HCT116 (cell line): ENCODE results near the gene FIZ1. TPM values are rescaled to one million over a fixed set of nuclear protein-coding genes. Genes with fewer than 3 reads are reported as not detected.

Experiments used
- ATAC-seq: fragments of 200-7000 bp; cut with Tn5 transposase; 2 replicates; pipeline ENCODE4 v1.9.1; 2020; ENCODE audit warnings: mild to moderate bottlenecking, moderate library complexity
- BruUV-seq: library from RNA; stranded (reverse); fragments of 400-500 nt; replicated peaks from 2 replicates; lab custom pipeline; 2021; lab: Mats Ljungman, UMichigan
- CTCF ChIA-PET: fragments of 300-600 bp; sonication (Branson Sonifier 250); formaldehyde crosslinking; loops from one replicate; lab custom pipeline; 2021; ENCODE audit warnings: antibody characterized with exemption; lab: Charles Lee
- POLR2A ChIA-PET: fragments of 300-600, 350-600 bp; sonication (Branson Sonifier 250); formaldehyde crosslinking; loops from one replicate; lab custom pipeline; 2021; ENCODE audit warnings: antibody characterized with exemption; lab: Charles Lee
- RAD21 ChIA-PET, 2 experiments: fragments of 300-600 bp; sonication (Branson Sonifier 250); formaldehyde crosslinking; loops; one replicate each; lab custom pipeline; 2023; ENCODE audit warnings: low total read pairs in 2 of 2; ENCODE audit not compliant: uncharacterized antibody in 2 of 2, unreplicated experiment in 2 of 2, low non-redundant PET in 1 of 2; lab: Charles Lee
- DNase-seq: peaks from one replicate; pipeline ENCODE4 v3.0.0-alpha.2; 2010; ENCODE audit warnings: low read depth, low spot score
- H2AFZ ChIP-seq: fragments of 200-600 bp; shearing (Covaris generic), sonication (generic); 2 replicates; pipeline ENCODE4 v1.6.1; 2017; ENCODE audit warnings: low read depth, mixed run types, mixed read lengths, antibody characterized with exemption, low read length; ENCODE audit not compliant: poor library complexity, severe bottlenecking
- H3K27ac ChIP-seq: 2 replicates; pipeline ENCODE4 v1.5.1; 2012; ENCODE audit warnings: low read depth, low read length
- H3K27me3 ChIP-seq: fragments of 200-600 bp; sonication (generic); 2 replicates; pipeline ENCODE4 v1.6.1; 2016; ENCODE audit warnings: mixed run types, low read length, mixed read lengths; ENCODE audit not compliant: insufficient read depth
- H3K36me3 ChIP-seq, 2 experiments: fragments of 200-500 bp in 1 of 2; fragments of 200-600 bp in 1 of 2; sonication (Bioruptor generic) in 1 of 2; sonication (generic) in 1 of 2; 2 replicates each; pipeline versions ENCODE4 v1.5.1 to v1.6.1; 2014 to 2016; ENCODE audit warnings: low read length in 2 of 2, inconsistent platforms in 1 of 2, mixed read lengths in 1 of 2, mixed run types in 1 of 2; ENCODE audit not compliant: insufficient read depth in 2 of 2, control insufficient read depth in 1 of 2
- H3K4me1 ChIP-seq, 2 experiments: fragments of 200-600 bp in 1 of 2; sonication (generic) in 1 of 2; 2 replicates each; pipeline versions ENCODE4 v1.5.1 to v1.6.1; 2012 to 2017; ENCODE audit warnings: low read length in 2 of 2, inconsistent platforms in 1 of 2, mild to moderate bottlenecking in 1 of 2, mixed read lengths in 1 of 2, mixed run types in 1 of 2, moderate library complexity in 1 of 2; ENCODE audit not compliant: insufficient read depth in 2 of 2, control insufficient read depth in 1 of 2
- H3K4me2 ChIP-seq: fragments of 200-600 bp; sonication (generic); 2 replicates; pipeline ENCODE4 v1.6.1; 2017; ENCODE audit warnings: mixed run types, low read length, mixed read lengths
- H3K4me3 ChIP-seq, 2 experiments: fragments of 200-600 bp in 1 of 2; sonication (generic) in 1 of 2; replicated peaks in 1 of 2; 2 replicates each; pipeline ENCODE4 v1.5.1; 2011 to 2016; ENCODE audit warnings: low read length in 2 of 2, control low read depth in 1 of 2, low read depth in 1 of 2, mild to moderate bottlenecking in 1 of 2, mixed read lengths in 1 of 2, mixed run types in 1 of 2
- H3K79me2 ChIP-seq: fragments of 200-600 bp; sonication (generic); 2 replicates; pipeline ENCODE4 v1.6.1; 2017; ENCODE audit warnings: mild to moderate bottlenecking, mixed run types, low read length, moderate library complexity, mixed read lengths; ENCODE audit not compliant: insufficient read depth
- H3K9ac ChIP-seq: fragments of 200-600 bp; sonication (generic); 2 replicates; pipeline ENCODE4 v1.6.1; 2016; ENCODE audit warnings: low read length, mixed read lengths
- H3K9me2 ChIP-seq: fragments of 200-600 bp; sonication (generic), shearing (Covaris generic); 2 replicates; pipeline ENCODE4 v1.6.1; 2017; ENCODE audit warnings: mixed run types, mild to moderate bottlenecking, moderate library complexity; ENCODE audit not compliant: insufficient read depth
- H3K9me3 ChIP-seq, 2 experiments: fragments of 200-500 bp in 1 of 2; fragments of 200-600 bp in 1 of 2; sonication (Bioruptor generic) in 1 of 2; sonication (generic) in 1 of 2; 2 replicates each; pipeline ENCODE4 v1.6.1; 2014 to 2017; ENCODE audit warnings: low read length in 2 of 2, mixed read lengths in 2 of 2, inconsistent platforms in 1 of 2, low read depth in 1 of 2, mild to moderate bottlenecking in 1 of 2, mixed run types in 1 of 2, moderate library complexity in 1 of 2; ENCODE audit not compliant: control insufficient read depth in 1 of 2, insufficient read depth in 1 of 2
- H4K20me1 ChIP-seq: fragments of 200-600 bp; sonication (generic), shearing (Covaris generic); 2 replicates; pipeline ENCODE4 v1.6.1; 2017; ENCODE audit warnings: mixed run types, mild to moderate bottlenecking, moderate library complexity; ENCODE audit not compliant: insufficient read depth
- ATF3 ChIP-seq: IDR thresholded peaks from 2 replicates; pipeline ENCODE4 v1.6.1; 2012
- CBX3 ChIP-seq: IDR thresholded peaks from 2 replicates; pipeline ENCODE4 v1.6.1; 2012; ENCODE audit warnings: low read depth
- CEBPB ChIP-seq: IDR thresholded peaks from 2 replicates; pipeline ENCODE4 v1.6.1; 2012; ENCODE audit warnings: low read depth
- CTCF ChIP-seq, 3 experiments: fragments of 200-600 bp in 1 of 3; sonication (generic) in 1 of 3; IDR thresholded peaks in 2 of 3; conservative IDR thresholded peaks in 1 of 3; 2 replicates each; pipeline ENCODE4 v1.5.1; 2012 to 2017; ENCODE audit warnings: low read depth in 2 of 3, low read length in 2 of 3, antibody characterized with exemption in 1 of 3, borderline replicate concordance in 1 of 3, control low read depth in 1 of 3, mild to moderate bottlenecking in 1 of 3, mixed read lengths in 1 of 3, mixed run types in 1 of 3, moderate library complexity in 1 of 3; ENCODE audit not compliant: insufficient read depth in 1 of 3
- EGR1 ChIP-seq: IDR thresholded peaks from 2 replicates; pipeline ENCODE4 v1.6.1; 2012; ENCODE audit warnings: low read depth
- ELF1 ChIP-seq: IDR thresholded peaks from 2 replicates; pipeline ENCODE4 v1.6.1; 2012; ENCODE audit warnings: low read depth, borderline replicate concordance
- EZH2 ChIP-seq: fragments of 200-600 bp; sonication (generic); IDR thresholded peaks from 2 replicates; pipeline ENCODE4 v1.6.1; 2017; ENCODE audit warnings: antibody characterized with exemption, mixed run types
- EZH2phosphoT487 ChIP-seq: fragments of 200-600 bp; IDR thresholded peaks from 2 replicates; pipeline ENCODE4 v1.6.1; 2018; ENCODE audit warnings: antibody characterized with exemption, borderline replicate concordance
- JUND ChIP-seq: IDR thresholded peaks from 2 replicates; pipeline ENCODE4 v1.6.1; 2012
- MAX ChIP-seq: IDR thresholded peaks from 2 replicates; pipeline ENCODE4 v1.6.1; 2012
- POLR2A ChIP-seq: IDR thresholded peaks from 2 replicates; pipeline ENCODE4 v1.7.0; 2011; ENCODE audit warnings: borderline replicate concordance; ENCODE audit not compliant: insufficient read depth, insufficient read length; ENCODE audit errors: extremely low read depth
- RAD21 ChIP-seq: IDR thresholded peaks from 2 replicates; pipeline ENCODE4 v1.6.1; 2012; ENCODE audit warnings: low read depth, mild to moderate bottlenecking
- SIN3A ChIP-seq: IDR thresholded peaks from 2 replicates; pipeline ENCODE4 v1.6.1; 2012; ENCODE audit warnings: low read depth
- SP1 ChIP-seq: IDR thresholded peaks from 2 replicates; pipeline ENCODE4 v1.6.1; 2012; ENCODE audit warnings: low read depth
- SRF ChIP-seq: IDR thresholded peaks from 2 replicates; pipeline ENCODE4 v1.6.1; 2012; ENCODE audit warnings: low read depth
- TCF7L2 ChIP-seq: IDR thresholded peaks from 2 replicates; pipeline ENCODE4 v1.7.0; 2011; ENCODE audit warnings: borderline replicate concordance, inconsistent platforms; ENCODE audit not compliant: insufficient read depth, insufficient read length; ENCODE audit errors: extremely low read depth
- YY1 ChIP-seq: IDR thresholded peaks from 2 replicates; pipeline ENCODE4 v1.6.1; 2011; ENCODE audit warnings: low read length, low read depth, moderate library complexity, mild to moderate bottlenecking; ENCODE audit not compliant: insufficient replicate concordance; ENCODE audit errors: extremely low read depth
- ZFX ChIP-seq: fragments of 450-650 bp; IDR thresholded peaks from 2 replicates; pipeline ENCODE4 v1.6.1; 2017
- ZNF274 ChIP-seq: fragments of 200-500 bp; sonication (Bioruptor generic); IDR thresholded peaks from 2 replicates; pipeline ENCODE4 v1.6.1; 2014; ENCODE audit warnings: mild to moderate bottlenecking, low read depth, low read length, inconsistent platforms
- intact Hi-C: fragments of 100-400 bp; cut with micrococcal nuclease; formaldehyde crosslinking; loops from 2 replicates; pipeline ENCODE4 v1.10.0; 2022
- total RNA-seq: library from RNA; stranded (reverse); gene quantifications from one replicate; pipeline ENCODE4 v1.2.1, GENCODE V29; 2021; ENCODE audit not compliant: unreplicated experiment
- TF ChIP-seq, protein P1 (sequence below): IDR thresholded peaks from 2 replicates; pipeline ENCODE4 v1.6.1; 2012; ENCODE audit warnings: low read depth

Gene FIZ1
- total RNA-seq, 1 experiment from 2014 or later, result 15.3 TPM

DNA sequence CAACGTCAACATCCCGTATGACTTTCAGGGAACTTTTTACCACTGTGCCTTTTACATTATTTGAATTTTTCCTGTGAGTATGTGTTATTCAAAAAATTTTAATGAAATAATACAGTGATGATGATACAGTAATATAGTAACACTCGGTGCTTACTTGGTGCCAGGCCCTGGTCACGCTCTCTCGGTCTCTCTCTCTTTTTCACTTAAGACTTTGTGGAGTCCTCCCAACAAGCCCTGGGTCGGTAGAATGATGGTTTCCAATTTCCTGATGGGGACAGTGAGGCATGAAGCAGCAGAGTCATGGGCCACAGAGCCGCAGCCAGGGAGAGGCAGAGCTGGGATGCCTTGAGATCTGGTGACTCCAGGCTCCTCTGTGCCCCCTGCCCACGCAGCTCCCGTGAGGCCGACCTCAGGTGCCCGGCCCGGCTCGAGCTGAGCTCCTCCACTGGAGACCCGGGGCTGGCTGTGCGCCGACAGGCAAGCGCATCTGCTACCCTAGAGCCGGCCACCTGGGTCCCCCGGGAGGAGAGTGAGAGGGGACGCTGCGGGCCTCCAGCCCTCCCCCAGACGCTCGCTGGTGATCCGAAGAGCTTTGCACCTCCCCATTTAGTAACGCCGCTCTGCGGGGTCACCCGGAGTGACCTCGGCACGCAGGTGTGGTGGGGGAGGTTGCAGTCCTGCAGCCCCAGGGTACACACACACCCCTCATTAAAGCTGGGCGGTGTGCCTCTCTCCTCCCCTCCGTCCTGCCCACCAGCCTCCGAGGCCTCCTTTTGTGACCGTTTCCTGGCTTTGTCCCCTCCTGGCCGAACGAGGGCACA, 49.6 kb downstream of the FIZ1 start:
- Histone ChIP-seq H3K4me2 (peak overlapping the region; percentile 86), H3K4me3 (peak overlapping the region; percentile 44 to 59), H3K4me1 (peaks cover 48 to 80% of the 10 kb centered on the region in 2 experiments), H3K9me2 (no peaks in the 10 kb centered on the region), H3K79me2 (no peaks in the 10 kb centered on the region), H3K36me3 (no peaks in the 10 kb centered on the region), H2AFZ (peak overlapping the region; percentile 86), H3K9ac (peak overlapping the region; percentile 67), H4K20me1 (no peaks in the 10 kb centered on the region), H3K27me3 (no peaks in the 10 kb centered on the region), H3K9me3 (no peaks in the 10 kb centered on the region), H3K27ac (peak overlapping the region; percentile 91)
- ChIA-PET RAD21 (no interaction called here), CTCF (interaction anchor here (0.5 to 1.3 kb wide), 3 partner anchors 56 to 104 kb away, joined by 3 to 8 read pairs (median 3); partner anchors contain the start of gene ZNF865), POLR2A (interaction anchor here (0.6 to 2.1 kb wide), 4 partner anchors 50 to 105 kb away, joined by 3 to 9 read pairs (median 4); partner anchors contain the start of genes FIZ1 and U2AF2)
- BruUV-seq, result no TSS peak
- intact Hi-C loops, result loop anchor here (5.0 kb wide), 1 partner anchor 38 kb away; no protein-coding TSS in a partner anchor
- ATAC-seq (peak; percentile 68), DNase-seq (peak; percentile 34)
- TF ChIP-seq SIN3A (no peak), SP1 (0 out of 2 replicates have a peak, but pooled peaks have one; percentile 12), JUND (no peak; the same call in 1 of the 2 replicates), POLR2A (no peak), CEBPB (no peak), ZFX (0 out of 2 replicates have a peak, but pooled peaks have one; percentile 34), ATF3 (no peak), ZNF274 (no peak), CTCF (IDR thresholded peaks at IDR 0.05 in 2 of 3, conservative IDR thresholded peaks at IDR 0.05 in 1 of 3; ENCODE audit: borderline replicate concordance in 1 of 3, insufficient read depth in 1 of 3, low read depth in 2 of 3, low read length in 2 of 3) (peak in 2 of 3 experiments; percentile 19 to 27; a peak in 3 of 6 replicates), ELF1 (no peak), EZH2phosphoT487 (no peak), YY1 (no peak), EGR1 (0 out of 2 replicates have a peak, but pooled peaks have one; percentile 43), EZH2 (no peak), CBX3 (0 out of 2 replicates have a peak, but pooled peaks have one; percentile 54), TCF7L2 (no peak), MAX (no peak; the same call in 1 of the 2 replicates), SRF (no peak), RAD21 (no peak)
- TF ChIP-seq, protein P1, sequence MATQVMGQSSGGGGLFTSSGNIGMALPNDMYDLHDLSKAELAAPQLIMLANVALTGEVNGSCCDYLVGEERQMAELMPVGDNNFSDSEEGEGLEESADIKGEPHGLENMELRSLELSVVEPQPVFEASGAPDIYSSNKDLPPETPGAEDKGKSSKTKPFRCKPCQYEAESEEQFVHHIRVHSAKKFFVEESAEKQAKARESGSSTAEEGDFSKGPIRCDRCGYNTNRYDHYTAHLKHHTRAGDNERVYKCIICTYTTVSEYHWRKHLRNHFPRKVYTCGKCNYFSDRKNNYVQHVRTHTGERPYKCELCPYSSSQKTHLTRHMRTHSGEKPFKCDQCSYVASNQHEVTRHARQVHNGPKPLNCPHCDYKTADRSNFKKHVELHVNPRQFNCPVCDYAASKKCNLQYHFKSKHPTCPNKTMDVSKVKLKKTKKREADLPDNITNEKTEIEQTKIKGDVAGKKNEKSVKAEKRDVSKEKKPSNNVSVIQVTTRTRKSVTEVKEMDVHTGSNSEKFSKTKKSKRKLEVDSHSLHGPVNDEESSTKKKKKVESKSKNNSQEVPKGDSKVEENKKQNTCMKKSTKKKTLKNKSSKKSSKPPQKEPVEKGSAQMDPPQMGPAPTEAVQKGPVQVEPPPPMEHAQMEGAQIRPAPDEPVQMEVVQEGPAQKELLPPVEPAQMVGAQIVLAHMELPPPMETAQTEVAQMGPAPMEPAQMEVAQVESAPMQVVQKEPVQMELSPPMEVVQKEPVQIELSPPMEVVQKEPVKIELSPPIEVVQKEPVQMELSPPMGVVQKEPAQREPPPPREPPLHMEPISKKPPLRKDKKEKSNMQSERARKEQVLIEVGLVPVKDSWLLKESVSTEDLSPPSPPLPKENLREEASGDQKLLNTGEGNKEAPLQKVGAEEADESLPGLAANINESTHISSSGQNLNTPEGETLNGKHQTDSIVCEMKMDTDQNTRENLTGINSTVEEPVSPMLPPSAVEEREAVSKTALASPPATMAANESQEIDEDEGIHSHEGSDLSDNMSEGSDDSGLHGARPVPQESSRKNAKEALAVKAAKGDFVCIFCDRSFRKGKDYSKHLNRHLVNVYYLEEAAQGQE, result no peak
